HG02763 (cell line): Measurements from ENCODE around the gene FAM107B.
A peak's percentile ranks its signal among the peaks of the same experiment; 100 is the strongest.
"Not testable (repeated sequence)": the region's sequence is repeated elsewhere in the genome, so short reads cannot be mapped to it uniquely, and the experiment has no call there.

Experiments used
- ATAC-seq: cut with Tn5 transposase; IDR thresholded peaks from one replicate; pipeline ENCODE4 v1.9.1; 2021; ENCODE audit warnings: mild to moderate bottlenecking, moderate library complexity; ENCODE audit not compliant: unreplicated experiment

The FAM107B gene

DNA sequence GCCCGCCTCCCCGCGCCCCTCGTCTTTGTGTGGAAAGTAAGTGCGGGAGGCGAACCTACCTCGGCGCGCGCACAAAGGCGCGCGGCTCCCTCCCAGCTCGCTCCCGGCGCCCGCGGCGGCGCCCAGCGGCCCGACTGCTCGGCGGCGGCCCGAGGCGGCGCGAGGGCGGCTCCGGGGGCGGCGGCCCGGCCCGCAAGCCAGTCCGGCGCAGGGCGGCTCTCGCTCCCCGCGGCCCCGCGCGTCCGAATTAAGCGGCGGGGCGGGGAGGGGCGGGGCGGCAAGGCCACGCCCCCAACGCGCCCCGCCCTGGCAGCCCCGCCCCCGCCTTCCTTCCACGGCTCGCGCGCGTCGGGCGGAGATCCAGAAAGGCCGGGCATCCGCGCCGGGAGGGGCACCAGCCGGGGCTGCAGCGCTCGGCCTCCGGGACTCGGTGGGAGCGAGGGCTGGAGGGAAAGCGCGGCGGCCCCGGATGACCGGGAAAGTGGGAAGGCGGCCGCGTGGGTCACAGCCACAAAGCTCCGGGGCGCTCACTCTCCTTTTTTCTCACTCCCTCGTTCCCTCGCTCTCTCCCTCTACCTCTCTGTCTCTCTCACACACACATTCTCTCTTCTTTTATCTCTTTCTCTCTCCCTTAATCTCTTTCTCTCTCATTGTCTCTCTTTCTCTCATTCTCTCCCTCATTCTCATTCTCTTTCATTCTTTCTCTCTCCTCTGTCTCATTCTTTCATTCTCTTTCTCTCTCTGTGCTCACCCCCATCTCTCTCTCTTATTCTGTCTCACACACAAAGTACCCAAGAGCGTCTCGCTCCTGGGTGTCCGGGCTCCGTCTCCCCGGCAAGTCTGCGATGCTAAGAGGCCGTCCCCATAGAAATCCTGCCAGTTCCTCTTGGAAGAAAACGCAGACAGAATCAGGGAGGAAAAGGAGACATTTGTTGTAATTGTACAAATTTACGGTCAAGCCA lies 170.2 kb downstream of the FAM107B start:
- ATAC-seq: peak; percentile 54

- ATAC-seq: peak; percentile 10
Measured at GRCh38 chr10:14603534-14604102, 171.1 kb downstream of the FAM107B start.

GRCh38 chr10:14602807-14603533 lies 171.7 kb downstream of the FAM107B start:
- ATAC-seq: no peak

- no peak for ATAC-seq
Measured at GRCh38 chr10:14601872-14602725, 172.6 kb downstream of the FAM107B start.

DNA sequence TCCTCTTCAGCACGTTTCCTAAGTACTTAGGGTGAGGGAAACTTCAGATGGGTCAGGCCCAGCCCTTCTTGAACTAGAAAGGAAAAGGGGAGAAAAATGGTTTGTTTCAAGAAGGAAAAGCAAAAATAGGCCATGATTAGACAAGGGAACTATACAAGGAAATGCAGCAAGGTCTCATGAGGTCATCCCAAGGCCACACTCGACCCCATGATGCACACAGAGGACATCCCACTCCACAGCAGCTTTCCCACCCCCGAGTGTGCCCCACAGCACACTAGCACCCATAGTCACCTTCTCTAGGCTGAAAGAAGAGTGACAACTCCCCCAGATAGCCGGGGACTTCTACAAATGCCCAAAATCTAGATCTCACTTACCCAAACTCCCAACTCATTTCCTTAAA lies 173.4 kb downstream of the FAM107B start:
- no peak for ATAC-seq

- ATAC-seq: no peak
Measured at GRCh38 chr10:14600065-14600464, 174.6 kb downstream of the FAM107B start.

DNA sequence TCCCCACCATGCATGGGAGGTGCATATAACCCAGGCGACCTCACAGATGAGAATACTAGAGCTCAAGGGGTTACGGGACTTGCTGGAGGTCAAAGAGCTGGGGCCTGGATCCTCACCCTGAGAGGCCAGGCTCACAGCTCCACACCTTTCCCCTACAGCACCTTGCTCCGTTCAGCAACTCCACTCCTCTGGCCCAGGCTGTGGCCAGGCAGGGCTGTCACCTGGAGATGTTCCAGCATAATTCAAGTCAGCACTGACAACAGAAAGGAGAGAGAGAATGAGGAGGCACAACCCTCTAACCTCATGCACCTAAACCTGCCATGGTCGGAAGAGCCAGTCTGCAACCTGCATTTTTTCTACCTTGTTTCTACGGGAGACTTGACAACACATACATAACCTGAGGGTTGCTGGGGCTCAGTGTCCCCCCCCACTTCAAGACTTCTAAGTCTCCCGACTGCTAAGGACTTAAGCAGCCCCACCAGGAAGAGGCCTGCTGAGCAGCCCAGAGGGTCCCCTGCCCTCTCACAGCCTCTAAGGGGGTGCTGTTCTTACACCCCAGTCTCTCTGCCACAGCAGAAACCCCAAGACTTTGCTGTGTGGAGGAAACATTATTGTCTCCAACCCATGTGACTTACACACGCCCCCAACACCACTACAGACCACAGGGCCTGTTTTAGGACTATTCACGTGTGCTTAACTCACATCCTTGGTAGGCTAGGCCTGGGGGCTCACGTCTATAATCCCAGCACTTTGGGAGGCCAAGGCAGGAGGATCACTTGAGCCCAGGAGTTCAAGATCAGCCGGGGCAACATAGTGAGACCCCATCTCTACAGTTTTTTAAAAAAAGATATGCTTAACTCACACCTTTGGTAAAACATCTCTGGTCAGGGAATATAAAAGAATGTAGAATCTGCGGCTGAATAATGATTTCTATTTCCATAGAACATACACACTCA lies 175.6 kb downstream of the FAM107B start:
- no peak for ATAC-seq

- ATAC-seq: no peak
Measured at GRCh38 chr10:14595526-14596182, 179.0 kb downstream of the FAM107B start.

DNA sequence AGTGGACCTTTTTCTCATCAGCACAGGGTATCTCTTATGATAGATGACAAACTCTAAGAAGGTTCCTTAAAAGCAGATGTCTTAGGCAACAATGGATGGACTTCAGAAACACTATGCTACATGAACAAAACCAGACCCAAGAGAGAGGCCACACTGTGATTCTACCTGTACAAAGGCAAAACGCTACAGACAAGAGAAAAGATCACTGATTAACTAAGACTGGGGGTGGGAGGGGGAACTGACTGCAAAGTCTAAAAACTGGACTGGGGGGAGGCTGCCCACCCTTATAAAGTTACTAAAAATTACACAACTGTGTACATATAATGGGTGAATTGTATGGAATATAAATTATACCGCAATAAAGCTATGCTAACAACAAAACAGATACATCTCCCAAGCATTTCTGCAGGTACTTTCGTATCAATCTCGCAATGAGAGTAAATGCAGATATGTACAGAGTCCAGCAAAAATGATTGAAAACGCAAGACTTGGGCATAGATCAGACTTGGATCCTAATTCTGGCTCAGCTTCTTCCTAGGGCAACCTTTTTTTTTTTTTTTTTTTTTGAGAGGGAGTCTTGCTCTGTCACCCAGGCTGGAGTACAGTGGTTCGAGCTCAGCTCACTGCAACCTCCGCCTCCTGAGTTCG lies 179.7 kb downstream of the FAM107B start:
- no peak for ATAC-seq

- no peak for ATAC-seq
Measured at GRCh38 chr10:14593806-14594205, 180.9 kb downstream of the FAM107B start.

DNA sequence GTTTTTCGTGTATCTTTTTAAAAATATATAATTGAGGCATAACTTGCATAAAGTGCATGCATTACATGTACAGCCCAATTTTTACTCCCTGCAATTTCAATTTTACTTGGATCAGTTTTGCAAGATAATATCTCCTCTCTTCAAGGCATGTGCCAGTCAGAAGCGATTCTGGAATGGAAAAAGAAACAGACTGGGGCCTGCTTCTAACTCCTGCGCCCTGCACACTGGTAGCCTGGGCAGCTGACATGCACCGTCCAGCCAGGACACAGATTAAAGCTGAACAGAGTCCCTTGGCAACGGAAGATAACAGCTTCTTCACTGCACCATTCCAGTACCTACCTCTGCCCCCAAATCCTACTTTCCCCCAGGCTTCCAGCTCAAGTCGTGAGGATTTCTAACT lies 182.1 kb downstream of the FAM107B start:
- no peak for ATAC-seq

DNA sequence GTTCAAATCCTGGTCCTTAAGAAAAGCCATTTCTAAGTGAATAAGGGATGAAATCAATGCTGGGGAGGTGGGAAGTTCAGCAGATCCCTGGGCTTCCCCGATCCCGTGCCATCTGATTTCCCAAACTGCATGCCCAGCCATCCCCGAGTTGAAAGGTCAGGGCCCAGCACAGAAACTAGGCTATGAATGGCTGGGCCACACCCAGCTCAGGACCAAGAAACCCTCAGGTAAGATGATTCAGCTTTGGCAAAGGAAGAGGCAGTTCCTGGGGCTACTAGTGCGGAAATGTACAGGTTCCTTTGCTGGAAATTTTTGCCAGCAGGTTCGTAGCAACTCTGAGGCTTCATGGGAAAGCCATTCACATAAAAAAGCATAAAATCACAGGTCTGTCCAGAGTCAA lies 182.7 kb downstream of the FAM107B start:
- ATAC-seq: no peak

DNA sequence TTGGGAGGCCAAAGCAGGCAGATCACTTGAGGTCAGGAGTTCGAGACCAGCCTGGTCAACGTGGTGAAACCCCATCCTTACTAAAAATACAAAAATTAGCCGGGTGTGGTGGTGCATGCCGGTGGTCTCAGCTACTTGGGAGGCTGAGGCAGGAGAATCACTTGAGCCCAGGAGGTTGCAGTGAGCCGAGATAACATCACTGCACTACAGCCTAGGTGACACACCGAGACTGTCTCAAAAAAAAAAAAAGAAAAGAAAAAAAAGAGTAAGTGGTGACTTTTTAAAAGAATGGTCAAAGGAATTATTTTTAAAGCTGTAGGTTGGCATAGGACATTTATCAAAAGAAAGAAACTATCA lies 185.8 kb downstream of the FAM107B start:
- not testable (repeated sequence) for ATAC-seq

DNA sequence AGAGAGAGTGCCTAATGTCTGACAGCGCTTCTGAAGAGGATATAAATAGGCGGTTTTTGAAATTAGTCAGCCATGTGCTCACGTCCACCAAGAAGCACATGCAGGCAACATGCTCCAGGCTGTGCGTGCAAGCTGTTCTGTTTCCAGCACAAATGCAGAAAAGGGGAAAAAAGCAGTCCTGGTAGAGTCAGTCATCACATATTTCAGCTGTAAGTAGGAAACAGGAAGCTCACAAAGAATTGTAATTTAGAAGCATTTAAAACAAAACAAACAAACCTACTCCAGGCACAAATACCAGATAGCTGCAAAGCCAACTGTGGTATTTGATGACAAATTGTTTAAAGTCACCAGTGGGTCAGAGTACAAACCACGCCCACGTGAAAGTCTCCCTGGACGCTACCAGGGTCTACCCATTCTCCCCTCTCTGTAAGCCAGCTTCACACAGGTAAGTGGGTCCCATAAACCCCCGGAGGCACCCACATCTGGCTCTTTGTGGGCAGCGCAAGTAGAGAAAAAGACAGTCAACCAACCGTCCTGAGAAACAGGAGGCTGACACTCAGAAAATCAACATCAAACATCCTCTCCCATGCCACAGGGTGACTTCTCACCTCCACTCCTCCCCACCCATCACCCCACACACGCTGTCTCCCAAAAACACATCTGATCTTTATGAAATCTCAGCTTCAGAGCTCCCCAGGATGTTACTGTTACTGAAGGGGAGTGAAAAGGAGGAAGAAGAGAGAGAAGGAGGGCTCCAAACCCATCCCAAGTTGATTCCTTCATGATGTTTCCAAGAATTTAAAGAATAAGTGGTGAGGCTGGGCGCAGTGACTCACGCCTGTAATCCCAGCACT lies 186.4 kb downstream of the FAM107B start:
- ATAC-seq: peak; percentile 63

- no peak for ATAC-seq
Measured at GRCh38 chr10:14587540-14588083, 187.1 kb downstream of the FAM107B start.

GRCh38 chr10:14586901-14587300 lies 187.8 kb downstream of the FAM107B start:
- no peak for ATAC-seq
